OCI-LY7 (cell line): ENCODE results near the gene PLA2G15.

ENCODE experiments used
- CTCF ChIP-seq: fragments of 200-600 bp; sonication (generic); conservative IDR thresholded peaks from 2 replicates; pipeline ENCODE4 v1.5.1; 2014; ENCODE audit warnings: mild to moderate bottlenecking, antibody characterized with exemption, low read length, moderate library complexity, mixed read lengths
- EZH2phosphoT487 ChIP-seq: fragments of 200-600 bp; sonication (generic); IDR thresholded peaks from 2 replicates; pipeline ENCODE4 v1.6.1; 2018; ENCODE audit warnings: low read depth, borderline replicate concordance, mild to moderate bottlenecking, mixed run types, antibody characterized with exemption, low read length, moderate library complexity, mixed read lengths

GRCh38 chr16:68273896-68274295 lies 28.7 kb downstream of the PLA2G15 start:
- no peak for TF ChIP-seq CTCF
- TF ChIP-seq EZH2phosphoT487, result no peak
